Measurements from ENCODE around the gene SLC26A2. TPM values are rescaled to one million over a fixed set of nuclear protein-coding genes. Genes with fewer than 3 reads are reported as not detected.
A peak's percentile ranks its signal among the peaks of the same experiment; 100 is the strongest.

The SLC26A2 gene
- total RNA-seq, 1 donor from 2014 or later: 48.1 TPM

DNA sequence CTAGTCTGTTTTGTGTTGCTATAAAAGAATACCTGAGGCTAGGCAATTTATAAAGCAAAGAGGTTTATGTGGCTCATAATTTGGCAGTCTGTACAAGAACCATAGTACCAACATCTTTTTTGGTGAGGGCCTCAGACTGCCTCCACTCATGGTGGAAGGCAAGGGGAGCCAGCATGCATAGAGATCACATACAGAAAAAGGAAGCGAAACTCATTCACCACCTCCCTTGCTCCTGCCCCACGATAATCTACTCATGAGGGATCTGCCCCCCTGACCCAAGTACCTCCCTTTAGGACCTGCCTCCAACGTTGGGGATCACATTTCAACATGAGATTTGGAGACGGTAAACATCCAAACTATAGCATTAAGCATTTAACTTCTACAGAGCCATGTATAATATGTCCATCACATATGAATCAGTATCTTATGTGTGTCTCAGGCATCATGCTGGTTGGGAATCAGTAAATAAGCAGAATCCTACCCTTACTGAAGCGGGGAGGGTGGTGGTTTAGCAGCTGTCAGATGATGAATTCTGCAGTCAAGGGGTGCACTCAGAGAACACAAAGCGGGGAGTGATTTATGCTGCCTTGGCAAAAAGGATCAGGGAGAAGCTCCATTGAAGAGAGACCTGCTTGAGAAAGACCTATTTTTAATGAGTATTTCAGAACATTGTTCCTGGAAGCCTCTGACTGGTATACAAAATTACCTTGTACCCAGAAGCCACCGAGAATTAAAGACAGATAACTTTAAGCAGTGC, 74.8 kb downstream of the SLC26A2 start:
- H3K27ac Mint-ChIP-seq (ENCODE audit: unreplicated experiment): peak overlapping the region; percentile 57
- TF ChIP-seq, protein P1, sequence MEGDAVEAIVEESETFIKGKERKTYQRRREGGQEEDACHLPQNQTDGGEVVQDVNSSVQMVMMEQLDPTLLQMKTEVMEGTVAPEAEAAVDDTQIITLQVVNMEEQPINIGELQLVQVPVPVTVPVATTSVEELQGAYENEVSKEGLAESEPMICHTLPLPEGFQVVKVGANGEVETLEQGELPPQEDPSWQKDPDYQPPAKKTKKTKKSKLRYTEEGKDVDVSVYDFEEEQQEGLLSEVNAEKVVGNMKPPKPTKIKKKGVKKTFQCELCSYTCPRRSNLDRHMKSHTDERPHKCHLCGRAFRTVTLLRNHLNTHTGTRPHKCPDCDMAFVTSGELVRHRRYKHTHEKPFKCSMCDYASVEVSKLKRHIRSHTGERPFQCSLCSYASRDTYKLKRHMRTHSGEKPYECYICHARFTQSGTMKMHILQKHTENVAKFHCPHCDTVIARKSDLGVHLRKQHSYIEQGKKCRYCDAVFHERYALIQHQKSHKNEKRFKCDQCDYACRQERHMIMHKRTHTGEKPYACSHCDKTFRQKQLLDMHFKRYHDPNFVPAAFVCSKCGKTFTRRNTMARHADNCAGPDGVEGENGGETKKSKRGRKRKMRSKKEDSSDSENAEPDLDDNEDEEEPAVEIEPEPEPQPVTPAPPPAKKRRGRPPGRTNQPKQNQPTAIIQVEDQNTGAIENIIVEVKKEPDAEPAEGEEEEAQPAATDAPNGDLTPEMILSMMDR (IDR thresholded peaks at IDR 0.05): no peak
- H3K36me3 Mint-ChIP-seq (ENCODE audit: low read depth): peaks cover 44% of the 10 kb centered on the region
- no peaks in the 10 kb centered on the region for H3K27me3 Mint-ChIP-seq (ENCODE audit: low read depth)
- H3K4me3 Mint-ChIP-seq (ENCODE audit: unreplicated experiment): no peak overlapping the region
- no peaks in the 10 kb centered on the region for H3K9me3 Mint-ChIP-seq (ENCODE audit: low read depth)
- H3K4me1 Mint-ChIP-seq (ENCODE audit: low read depth): peaks cover 50% of the 10 kb centered on the region
- no peak for DNase-seq (ENCODE audit: low spot score)

DNA sequence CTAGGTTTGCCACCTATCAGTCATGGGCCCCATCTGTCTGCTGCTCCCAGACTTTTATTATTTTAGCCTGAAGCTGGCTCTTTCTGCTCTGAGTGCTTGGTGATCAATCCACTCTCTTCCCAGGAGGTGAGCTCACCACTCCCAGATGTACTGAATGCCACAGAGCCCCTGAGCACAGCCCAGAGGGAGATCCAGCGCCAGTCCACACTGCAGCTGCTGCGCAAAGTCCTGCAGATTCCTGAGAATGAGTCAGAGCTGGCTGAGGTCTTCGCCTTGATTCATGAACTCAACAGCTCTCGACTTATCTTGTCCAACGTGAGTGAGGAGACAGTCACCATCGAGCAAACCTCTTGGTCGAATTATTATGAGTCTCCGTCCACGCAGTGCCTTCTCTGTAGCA, 76.0 kb downstream of the SLC26A2 start:
- no peaks in the 10 kb centered on the region for H3K27me3 Mint-ChIP-seq (ENCODE audit: low read depth)
- peak overlapping the region; percentile 93 for H3K27ac Mint-ChIP-seq (ENCODE audit: unreplicated experiment)
- peaks cover 50% of the 10 kb centered on the region for H3K4me1 Mint-ChIP-seq (ENCODE audit: low read depth)
- H3K9me3 Mint-ChIP-seq (ENCODE audit: low read depth): no peaks in the 10 kb centered on the region
- TF ChIP-seq, protein P1 (IDR thresholded peaks at IDR 0.05): no peak
- no peak for DNase-seq (ENCODE audit: low spot score)
- H3K36me3 Mint-ChIP-seq (ENCODE audit: low read depth): peaks cover 50% of the 10 kb centered on the region
- no peak overlapping the region for H3K4me3 Mint-ChIP-seq (ENCODE audit: unreplicated experiment)

Other genes with a start within 250 kb of the SLC26A2 start
- gene PPARGC1B, start 230.4 kb upstream of the SLC26A2 start, total RNA-seq: 1.9 to 2.8 TPM (median 1.9 TPM) in 3 replicates
- 0.07 to 0.12 TPM (median 0.08 TPM) in 3 replicates for gene PDE6A, start 16.0 kb upstream of the SLC26A2 start, total RNA-seq
- gene TIGD6, start 39.9 kb downstream of the SLC26A2 start, total RNA-seq: 5.3 to 7.4 TPM (median 5.7 TPM) in 3 replicates
- gene HMGXB3, start 40.0 kb downstream of the SLC26A2 start, total RNA-seq: 40.7 to 57.9 TPM (median 44.2 TPM) in 3 replicates
- gene CSF1R, start 125.8 kb downstream of the SLC26A2 start, total RNA-seq: 0.62 to 1.7 TPM (median 0.65 TPM) in 3 replicates
- 331 to 532 TPM (median 499 TPM) in 3 replicates for gene PDGFRB, start 195.1 kb downstream of the SLC26A2 start, total RNA-seq
- gene CDX1, start 206.0 kb downstream of the SLC26A2 start, total RNA-seq: 0.44 to 0.57 TPM in 2 of 3 replicates, not detected in the other
- 0.15 TPM in 1 of 3 replicates, not detected in the others for gene SLC6A7, start 229.3 kb downstream of the SLC26A2 start, total RNA-seq